GM12891 (cell line): ENCODE results near the gene FAT2.

ENCODE experiments used
- DNase-seq: peaks from one replicate; pipeline ENCODE4 v3.0.0; 2011; ENCODE audit warnings: low spot score; ENCODE audit not compliant: insufficient read length
- FAIRE-seq: peaks from 2 replicates; lab custom pipeline; 2011; peaks lifted over from hg19 to GRCh38; lab: Jason Lieb, UNC
- PAX5 ChIP-seq: IDR thresholded peaks from 2 replicates; pipeline ENCODE4 v1.6.1; 2011; ENCODE audit warnings: low read length, moderate library complexity, mild to moderate bottlenecking; ENCODE audit not compliant: insufficient read depth, severe bottlenecking
- POLR2A ChIP-seq: IDR thresholded peaks from 2 replicates; pipeline ENCODE4 v1.6.1; 2011; ENCODE audit warnings: low read depth, low read length, control low read depth
- POLR2AphosphoS5 ChIP-seq: IDR thresholded peaks from 2 replicates; pipeline ENCODE4 v1.6.1; 2011; ENCODE audit warnings: low read depth, low read length, control low read depth
- POU2F2 ChIP-seq: IDR thresholded peaks from 2 replicates; pipeline ENCODE4 v1.6.1; 2011; ENCODE audit warnings: low read depth, mild to moderate bottlenecking, control low read depth, low read length, moderate library complexity
- SPI1 ChIP-seq: IDR thresholded peaks from 2 replicates; pipeline ENCODE4 v1.6.1; 2011; ENCODE audit warnings: low read depth, low read length, control low read depth
- TAF1 ChIP-seq: IDR thresholded peaks from 2 replicates; pipeline ENCODE4 v1.6.1; 2011; ENCODE audit warnings: low read depth, low read length, control low read depth

FAT2 gene

GRCh38 chr5:151612689-151613427 is 21.7 kb upstream of the FAT2 start:
- peak; percentile 100 for FAIRE-seq
- DNase-seq, result peak; percentile 40
- no peak for TF ChIP-seq SPI1

DNA sequence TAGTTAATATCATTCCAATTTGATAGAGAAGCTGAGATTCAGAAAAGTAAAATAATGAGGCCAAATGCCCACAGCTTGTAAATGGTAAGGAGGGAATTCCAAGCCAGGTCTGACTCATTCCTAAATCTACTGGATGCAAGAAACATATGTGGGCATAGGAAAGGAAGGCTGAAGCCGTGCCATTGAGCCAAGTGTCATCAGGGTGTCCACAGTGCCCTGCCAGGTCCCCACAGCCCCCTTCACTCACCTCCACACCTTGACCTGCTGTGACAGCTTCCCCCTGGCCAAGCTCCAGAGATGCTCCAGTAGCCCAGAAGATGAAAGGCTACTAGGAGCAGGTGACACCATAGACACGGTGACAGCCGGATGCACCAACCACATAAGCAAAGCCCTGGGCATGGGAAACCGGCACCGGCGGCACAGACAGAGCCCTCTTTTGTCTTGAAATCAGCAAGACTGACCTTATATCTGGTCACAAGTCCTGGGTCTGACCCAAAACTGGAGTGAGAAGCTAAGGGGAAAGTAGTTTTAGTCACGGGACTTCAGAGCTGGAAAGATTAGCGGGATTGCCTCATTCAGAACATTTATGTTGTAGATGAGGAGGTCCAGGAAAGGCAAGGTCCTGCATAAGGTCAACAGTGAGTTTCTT is 20.1 kb upstream of the FAT2 start:
- no peak for FAIRE-seq
- no peak for DNase-seq
- no peak for TF ChIP-seq POU2F2
- TF ChIP-seq TAF1, result no peak
- TF ChIP-seq PAX5, result no peak
- no peak for TF ChIP-seq SPI1
- TF ChIP-seq POLR2AphosphoS5, result no peak
- TF ChIP-seq POLR2A, result no peak

DNA sequence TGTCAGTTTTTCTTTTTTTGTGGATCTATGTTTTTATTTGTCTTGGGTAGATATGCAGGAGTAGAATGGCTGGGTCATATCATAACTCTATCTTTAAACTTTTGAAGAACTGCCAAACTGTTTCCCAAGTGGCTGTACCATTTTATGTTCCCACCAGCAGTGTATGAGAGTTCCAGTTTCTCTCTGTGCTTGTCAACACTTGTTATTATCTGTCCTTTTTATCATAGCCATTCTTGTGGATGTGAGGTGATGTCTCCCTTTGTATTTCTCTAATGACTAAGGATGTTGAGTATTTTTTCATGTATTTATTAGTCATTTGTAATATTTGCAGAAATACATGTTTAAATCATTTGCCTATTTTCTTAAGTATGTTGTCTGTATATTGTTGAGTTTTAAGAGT is 17.4 kb upstream of the FAT2 start:
- TF ChIP-seq POLR2A (no peak), PAX5 (no peak), SPI1 (no peak), TAF1 (no peak), POLR2AphosphoS5 (no peak), POU2F2 (no peak)
- FAIRE-seq (no peak), DNase-seq (no peak)

- TF ChIP-seq POLR2A (no peak), TAF1 (no peak), POLR2AphosphoS5 (no peak), SPI1 (no peak)
- DNase-seq, result no peak
- FAIRE-seq, result no peak
These were observed 16.2 kb upstream of the FAT2 start for GRCh38 chr5:151607304-151607703.

DNA sequence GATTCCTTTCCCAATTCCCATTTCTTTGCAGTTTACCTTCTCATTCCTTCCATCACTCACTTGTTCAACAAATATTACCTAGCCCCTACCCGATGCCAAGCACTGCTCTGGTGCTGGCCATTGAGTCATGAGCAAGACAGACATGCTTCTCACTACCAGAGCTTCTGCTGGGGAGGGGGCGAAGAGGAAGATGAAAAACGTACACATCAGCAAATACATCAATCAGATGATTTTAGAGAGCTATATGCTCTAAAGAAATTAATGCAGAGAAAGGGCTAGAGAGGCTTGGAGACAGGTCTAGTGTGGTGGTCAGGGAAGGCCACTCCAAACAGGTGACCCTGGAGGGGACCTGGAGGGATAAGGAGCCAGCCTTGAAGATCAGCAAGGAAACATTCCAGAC is 14.4 kb upstream of the FAT2 start:
- FAIRE-seq (no peak), DNase-seq (no peak)
- no peak for TF ChIP-seq PAX5

- DNase-seq, result no peak
- no peak for FAIRE-seq
- TF ChIP-seq TAF1 (no peak), SPI1 (no peak), POLR2AphosphoS5 (no peak), POLR2A (no peak), PAX5 (no peak), POU2F2 (no peak)
These were observed 11.7 kb upstream of the FAT2 start for GRCh38 chr5:151602806-151603205.

DNA sequence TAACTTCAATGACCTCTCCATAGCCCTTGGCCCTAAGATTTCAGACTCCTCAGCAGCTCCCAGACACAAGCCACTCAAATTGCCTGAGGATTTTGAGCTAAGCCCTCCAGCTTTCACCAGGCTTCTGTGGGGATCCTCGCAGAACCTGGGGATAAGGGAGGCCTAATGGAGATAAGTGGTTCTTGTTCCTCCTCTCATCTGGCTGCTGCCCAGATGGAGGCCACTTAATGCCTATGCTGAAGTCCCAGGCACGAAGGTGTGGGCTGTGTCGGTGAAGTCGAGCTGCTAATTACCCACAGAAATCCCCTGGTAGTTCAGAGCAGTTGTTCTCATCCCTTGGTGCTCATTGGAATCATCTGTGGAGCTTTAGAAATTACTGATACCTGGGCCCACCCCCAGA is 10.3 kb upstream of the FAT2 start:
- DNase-seq (no peak), FAIRE-seq (no peak)
- no peak for TF ChIP-seq POLR2A
- no peak for TF ChIP-seq POU2F2
- TF ChIP-seq TAF1, result no peak
- no peak for TF ChIP-seq PAX5
- no peak for TF ChIP-seq SPI1
- TF ChIP-seq POLR2AphosphoS5, result no peak

GRCh38 chr5:151600069-151600665 is 9.0 kb upstream of the FAT2 start:
- FAIRE-seq (no peak), DNase-seq (no peak)
- no peak for TF ChIP-seq POLR2A
- no peak for TF ChIP-seq POLR2AphosphoS5
- no peak for TF ChIP-seq PAX5
- TF ChIP-seq SPI1, result no peak
- TF ChIP-seq POU2F2, result no peak
- TF ChIP-seq TAF1, result no peak

DNA sequence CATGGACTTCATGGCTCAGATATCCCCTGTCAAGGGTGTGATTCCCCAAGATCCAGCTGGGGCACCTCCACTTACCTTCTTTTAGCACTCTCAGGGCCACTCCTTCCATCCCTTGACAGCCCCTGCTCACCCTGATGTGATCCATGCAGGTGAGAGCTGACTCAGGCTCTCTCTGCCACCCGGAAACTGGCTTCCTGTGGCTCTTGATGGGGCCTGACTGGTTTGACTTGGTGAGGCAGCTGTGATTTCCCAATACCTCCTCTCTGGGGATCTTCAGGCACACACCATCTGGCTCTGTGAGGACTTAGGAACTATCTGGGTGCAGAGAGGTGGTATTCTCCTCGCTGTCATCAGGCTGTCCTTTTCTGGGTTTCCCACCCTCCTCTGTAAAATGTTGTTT is 7.9 kb upstream of the FAT2 start:
- no peak for DNase-seq
- TF ChIP-seq TAF1 (no peak), POLR2A (no peak), POU2F2 (no peak), SPI1 (no peak), PAX5 (no peak), POLR2AphosphoS5 (no peak)
- FAIRE-seq, result no peak

DNA sequence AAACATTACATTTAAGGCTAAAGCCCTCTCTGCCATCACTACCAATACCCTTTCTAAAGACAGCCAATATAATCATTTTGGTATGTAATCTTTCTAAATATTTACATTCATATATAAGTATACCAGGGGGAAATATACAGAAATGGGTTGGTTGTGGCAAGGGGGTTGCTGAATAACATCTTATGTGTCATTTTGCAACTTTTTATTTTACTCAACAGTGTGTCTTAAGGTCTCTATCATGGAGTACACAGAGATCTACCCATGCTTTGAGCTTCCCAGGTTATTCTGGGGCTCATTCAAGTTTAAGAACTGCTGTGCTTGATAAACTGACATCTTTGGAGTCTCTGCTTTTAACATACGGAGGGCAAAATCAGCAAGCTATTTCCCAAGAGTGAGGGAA is 7.4 kb upstream of the FAT2 start:
- no peak for TF ChIP-seq TAF1
- FAIRE-seq, result no peak
- no peak for DNase-seq

DNA sequence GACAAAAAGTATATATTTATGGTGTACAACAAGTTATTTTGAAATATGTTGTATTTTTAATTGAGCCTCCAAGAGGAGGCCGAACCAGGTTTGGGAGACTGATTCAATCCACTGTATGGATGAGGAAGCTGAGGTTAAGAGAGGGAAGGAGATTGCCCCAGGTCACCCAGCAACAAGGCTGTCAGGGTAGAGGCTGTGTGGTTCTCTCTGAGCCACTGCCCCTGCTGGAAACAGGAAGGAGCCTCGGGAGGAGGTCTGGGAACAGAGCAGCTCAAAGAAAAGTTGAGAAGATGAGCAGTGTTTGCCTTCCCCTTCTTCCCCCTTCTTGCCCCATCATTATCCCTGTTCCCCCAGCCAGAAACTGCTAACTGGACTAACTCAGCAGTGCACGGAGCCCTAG is 6.6 kb upstream of the FAT2 start:
- DNase-seq, result no peak
- TF ChIP-seq POU2F2 (no peak), SPI1 (no peak)
- FAIRE-seq, result no peak
